Measurements from ENCODE around the gene SHKBP1. TPM values are rescaled to one million over a fixed set of nuclear protein-coding genes. Genes with fewer than 3 reads are reported as not detected.
"Not testable (repeated sequence)": the region's sequence is repeated elsewhere in the genome, so short reads cannot be mapped to it uniquely, and the experiment has no call there.

SHKBP1 gene
- total and polyA plus RNA-seq, 3 donors from 2014 or later: 35.6 to 56.3 (median 37.2) TPM

DNA sequence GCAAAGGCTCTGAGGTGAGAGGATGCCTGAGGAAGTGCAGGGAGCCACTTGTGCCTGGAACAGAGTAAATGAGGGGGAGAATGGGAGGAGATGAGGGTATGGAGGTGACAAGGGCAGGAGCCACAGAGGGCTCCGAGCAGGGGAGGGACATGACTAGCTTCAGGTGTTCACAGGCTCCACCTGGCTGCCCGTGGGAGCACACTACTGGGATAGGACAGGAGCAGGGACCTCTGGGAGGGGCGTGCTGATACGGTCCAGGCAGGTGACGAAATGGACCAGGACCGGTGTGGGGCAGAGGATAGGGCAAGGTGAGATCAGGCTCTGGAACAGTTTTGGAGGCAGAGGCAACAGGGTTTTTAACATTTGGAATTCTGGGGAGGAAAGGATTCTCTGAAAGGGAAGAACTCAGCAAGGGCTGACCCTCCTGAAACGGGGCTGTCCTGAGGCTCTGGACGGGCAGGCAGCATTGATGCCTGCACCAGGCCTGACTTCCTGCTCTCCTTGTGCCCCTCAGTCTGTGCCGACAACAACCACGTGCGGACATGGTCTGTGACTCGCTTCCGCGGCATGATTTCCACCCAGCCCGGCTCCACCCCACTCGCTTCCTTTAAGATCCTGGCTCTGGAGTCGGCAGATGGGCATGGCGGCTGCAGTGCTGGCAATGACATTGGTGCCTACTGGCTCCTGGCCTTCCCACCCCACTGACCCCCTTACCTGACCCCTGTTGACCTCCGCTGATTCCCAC lies 11.6 kb downstream of the SHKBP1 start:
- 90 to 92% methylated on average over 19 of the region's 19 CpGs for whole genome bisulfite sequencing, 2 donors
- intact Hi-C loops (cut with DNase I; ENCODE audit: low total_unique reads): no loop called here
- Histone ChIP-seq H3K4me1 (no peaks in the 10 kb centered on the region), H3K27me3 (no peaks in the 10 kb centered on the region), H3K4me3 (no peak overlapping the region), H3K27ac (no peak overlapping the region), H3K9me3 (no peaks in the 10 kb centered on the region), H3K36me3 (ENCODE audit: low read depth, missing control alignments) (no peaks in the 10 kb centered on the region)
- TF ChIP-seq, protein P1, sequence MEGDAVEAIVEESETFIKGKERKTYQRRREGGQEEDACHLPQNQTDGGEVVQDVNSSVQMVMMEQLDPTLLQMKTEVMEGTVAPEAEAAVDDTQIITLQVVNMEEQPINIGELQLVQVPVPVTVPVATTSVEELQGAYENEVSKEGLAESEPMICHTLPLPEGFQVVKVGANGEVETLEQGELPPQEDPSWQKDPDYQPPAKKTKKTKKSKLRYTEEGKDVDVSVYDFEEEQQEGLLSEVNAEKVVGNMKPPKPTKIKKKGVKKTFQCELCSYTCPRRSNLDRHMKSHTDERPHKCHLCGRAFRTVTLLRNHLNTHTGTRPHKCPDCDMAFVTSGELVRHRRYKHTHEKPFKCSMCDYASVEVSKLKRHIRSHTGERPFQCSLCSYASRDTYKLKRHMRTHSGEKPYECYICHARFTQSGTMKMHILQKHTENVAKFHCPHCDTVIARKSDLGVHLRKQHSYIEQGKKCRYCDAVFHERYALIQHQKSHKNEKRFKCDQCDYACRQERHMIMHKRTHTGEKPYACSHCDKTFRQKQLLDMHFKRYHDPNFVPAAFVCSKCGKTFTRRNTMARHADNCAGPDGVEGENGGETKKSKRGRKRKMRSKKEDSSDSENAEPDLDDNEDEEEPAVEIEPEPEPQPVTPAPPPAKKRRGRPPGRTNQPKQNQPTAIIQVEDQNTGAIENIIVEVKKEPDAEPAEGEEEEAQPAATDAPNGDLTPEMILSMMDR (IDR thresholded peaks at IDR 0.05): no peak
- no peak for TF ChIP-seq POLR2A (IDR thresholded peaks at IDR 0.05)
- DNase-seq: no peak

DNA sequence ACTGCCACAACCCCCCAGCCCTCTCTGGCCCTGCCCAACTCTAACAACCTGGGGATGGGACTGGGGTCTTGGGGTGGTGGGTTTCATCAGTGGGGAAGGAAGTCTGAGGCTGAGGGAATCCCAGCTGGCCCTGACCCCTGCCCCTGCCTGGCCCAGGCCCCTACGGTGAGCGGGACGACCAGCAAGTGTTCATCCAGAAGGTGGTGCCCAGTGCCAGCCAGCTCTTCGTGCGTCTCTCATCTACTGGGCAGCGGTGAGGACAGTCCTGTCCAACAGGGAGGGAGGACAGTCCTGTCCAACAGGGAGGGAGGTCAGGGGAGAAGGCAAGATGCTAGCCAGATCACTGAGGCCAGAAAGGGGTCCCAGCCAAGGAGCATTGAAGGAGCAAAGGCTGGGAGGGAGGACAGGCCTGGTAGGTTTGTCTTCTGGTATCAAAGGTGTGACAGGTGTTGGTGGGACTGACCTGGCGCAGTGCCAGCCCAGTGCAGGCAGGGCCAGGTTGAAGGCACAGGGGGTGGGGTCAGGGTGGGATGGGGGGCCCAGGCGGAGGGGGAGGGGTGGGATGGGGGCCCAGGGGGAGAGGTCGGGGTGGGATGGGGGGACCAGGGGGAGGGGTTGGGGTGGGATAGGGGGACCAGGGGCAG lies 12.4 kb downstream of the SHKBP1 start:
- no peak for DNase-seq
- Histone ChIP-seq H3K27ac (no peak overlapping the region), H3K9me3 (no peaks in the 10 kb centered on the region), H3K4me3 (no peak overlapping the region), H3K4me1 (no peaks in the 10 kb centered on the region), H3K27me3 (no peaks in the 10 kb centered on the region), H3K36me3 (ENCODE audit: low read depth, missing control alignments) (no peaks in the 10 kb centered on the region)
- 85 to 95% methylated on average over 7 to 9 of the region's 9 CpGs for WGBS, 2 donors
- TF ChIP-seq POLR2A (IDR thresholded peaks at IDR 0.05): no peak
- TF ChIP-seq, protein P1 (IDR thresholded peaks at IDR 0.05): no peak
- intact Hi-C loops (cut with DNase I; ENCODE audit: low total_unique reads): no loop called here

DNA sequence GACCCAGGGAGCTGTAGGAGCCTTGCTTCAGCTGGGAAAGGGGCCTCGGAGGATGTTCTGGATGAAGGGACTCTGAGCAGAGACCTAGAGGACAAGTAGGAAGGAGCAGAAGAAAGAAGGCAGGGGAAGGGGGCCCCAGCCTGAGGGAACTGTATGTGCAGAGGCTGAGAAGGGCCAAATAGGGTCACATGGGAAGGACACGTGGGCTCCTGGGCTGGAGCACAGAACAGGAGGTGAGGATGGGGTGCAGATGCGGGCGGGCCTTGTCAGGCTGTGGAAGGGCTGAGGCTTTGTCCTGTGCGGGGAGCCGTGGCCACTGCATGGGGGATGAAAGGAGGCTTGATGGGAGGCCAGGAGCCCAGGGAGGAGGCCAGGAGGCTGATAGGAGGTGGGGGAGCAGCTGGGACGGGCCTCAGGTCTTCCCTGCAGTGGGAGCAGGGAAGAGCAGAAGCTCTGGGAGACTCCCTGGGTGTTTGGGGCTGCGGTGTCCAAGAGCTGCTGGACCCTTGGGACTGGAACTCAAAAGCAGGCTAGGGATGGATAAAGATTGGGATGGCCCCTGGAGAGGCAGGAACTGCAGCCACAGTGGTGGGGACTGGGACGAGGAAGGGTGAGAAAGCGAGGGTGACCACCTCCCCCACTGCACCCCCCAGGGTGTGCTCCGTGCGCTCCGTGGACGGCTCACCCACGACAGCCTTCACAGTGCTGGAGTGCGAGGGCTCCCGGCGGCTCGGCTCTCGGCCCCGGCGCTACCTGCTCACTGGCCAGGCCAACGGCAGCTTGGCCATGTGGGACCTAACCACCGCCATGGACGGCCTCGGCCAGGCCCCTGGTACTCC lies 13.1 kb downstream of the SHKBP1 start:
- Histone ChIP-seq H3K36me3 (ENCODE audit: low read depth, missing control alignments) (no peaks in the 10 kb centered on the region), H3K27me3 (no peaks in the 10 kb centered on the region), H3K9me3 (no peaks in the 10 kb centered on the region), H3K27ac (no peak overlapping the region), H3K4me3 (no peak overlapping the region), H3K4me1 (no peaks in the 10 kb centered on the region)
- intact Hi-C loops (cut with DNase I; ENCODE audit: low total_unique reads): no loop called here
- DNase-seq: peak; percentile 50
- no peak for TF ChIP-seq POLR2A (IDR thresholded peaks at IDR 0.05)
- TF ChIP-seq, protein P1 (IDR thresholded peaks at IDR 0.05): no peak
- 83 to 91% methylated on average over 22 to 26 of the region's 26 CpGs for WGBS, 2 donors

DNA sequence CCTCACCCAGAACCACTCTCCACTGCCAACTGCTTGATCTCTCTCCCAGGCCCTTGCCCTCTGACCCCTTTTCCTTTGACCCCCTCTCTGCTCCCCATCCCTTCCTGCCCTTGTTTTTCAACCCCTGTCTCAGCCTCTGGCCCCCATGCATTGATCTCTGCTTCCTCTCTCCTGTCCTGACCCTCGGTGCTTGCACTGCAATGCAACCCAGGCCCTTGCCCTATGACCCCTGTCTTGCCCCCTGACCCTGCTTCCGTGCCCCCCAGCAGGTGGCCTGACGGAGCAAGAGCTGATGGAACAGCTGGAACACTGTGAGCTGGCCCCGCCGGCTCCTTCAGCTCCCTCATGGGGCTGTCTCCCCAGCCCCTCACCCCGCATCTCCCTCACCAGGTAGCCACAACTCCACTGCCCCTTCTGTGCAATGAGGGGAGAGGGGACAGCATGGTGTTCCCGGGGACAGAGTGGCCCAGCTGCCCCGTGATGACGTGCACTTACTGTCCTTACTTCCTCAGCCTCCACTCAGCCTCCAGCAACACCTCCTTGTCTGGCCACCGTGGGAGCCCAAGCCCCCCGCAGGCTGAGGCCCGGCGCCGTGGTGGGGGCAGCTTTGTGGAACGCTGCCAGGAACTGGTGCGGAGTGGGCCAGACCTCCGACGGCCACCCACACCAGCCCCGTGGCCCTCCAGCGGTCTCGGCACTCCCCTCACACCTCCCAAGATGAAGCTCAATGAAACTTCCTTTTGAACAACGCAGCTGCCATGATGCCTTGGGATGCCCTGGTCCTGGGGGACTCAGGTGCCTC lies 14.0 kb downstream of the SHKBP1 start:
- TF ChIP-seq, protein P1 (IDR thresholded peaks at IDR 0.05): no peak
- Histone ChIP-seq H3K36me3 (ENCODE audit: low read depth, missing control alignments) (no peaks in the 10 kb centered on the region), H3K27me3 (no peaks in the 10 kb centered on the region), H3K9me3 (no peaks in the 10 kb centered on the region), H3K27ac (no peak overlapping the region), H3K4me1 (no peaks in the 10 kb centered on the region), H3K4me3 (no peak overlapping the region)
- no peak for DNase-seq
- intact Hi-C loops (cut with DNase I; ENCODE audit: low total_unique reads): no loop called here
- 75 to 86% methylated on average over 14 to 22 of the region's 22 CpGs for WGBS, 2 donors

DNA sequence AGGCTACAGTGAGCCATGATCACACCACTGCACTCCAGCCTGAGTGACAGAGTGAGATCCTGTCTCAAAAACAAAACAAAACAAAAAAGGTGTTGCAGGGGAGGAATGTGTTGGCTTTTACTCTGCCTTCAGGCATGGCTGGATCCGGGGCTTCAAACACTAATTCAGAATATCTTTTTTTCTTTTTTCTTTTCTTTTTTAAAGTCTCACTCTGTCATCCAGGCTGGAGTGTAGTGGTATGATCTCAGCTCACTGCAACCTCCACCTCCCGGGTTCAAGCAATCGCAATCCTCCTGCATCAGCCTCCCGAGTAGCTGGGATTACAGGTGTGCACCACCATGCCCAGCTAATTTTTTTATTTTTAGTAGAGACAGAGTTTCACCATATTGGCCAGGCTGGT lies 15.1 kb downstream of the SHKBP1 start:
- H3K4me1 ChIP-seq; H3K27me3 ChIP-seq; H3K9me3 ChIP-seq; H3K27ac ChIP-seq; intact Hi-C loops (cut with DNase I; ENCODE audit: low total_unique reads); H3K4me3 ChIP-seq; DNase-seq; H3K36me3 ChIP-seq (ENCODE audit: low read depth, missing control alignments): not testable (repeated sequence)
- 92 to 94% methylated on average over 4 of the region's 4 CpGs for WGBS, 2 donors

Measured in testis (tissue), 3 donors.